ENCODE results near the gene TMEM132E. TPM values are rescaled to one million over a fixed set of nuclear protein-coding genes. Genes with fewer than 3 reads are reported as not detected.

TMEM132E gene
- total RNA-seq, 1 experiment from 2014 or later: 0.42 TPM

GRCh38 chr17:34570506-34570905, 8.9 kb upstream of the TMEM132E start:
- no peaks in the 10 kb centered on the region for H3K4me1 ChIP-seq (ENCODE audit: insufficient read depth, low read length)
- H3K9me3 Mint-ChIP-seq: peaks cover 0 to 2% of the 10 kb centered on the region in 2 experiments; a peak in 2 of 5 replicates
- no peak overlapping the region for H2BK20ac ChIP-seq (ENCODE audit: low read depth, low read length, poor library complexity, severe bottlenecking)
- H4K5ac ChIP-seq (ENCODE audit: insufficient read length, low read depth, low read length): no peak overlapping the region
- H3K23me2 ChIP-seq (ENCODE audit: insufficient read length, low read depth, low read length, poor library complexity, severe bottlenecking): no peaks in the 10 kb centered on the region
- H3K36me3 Mint-ChIP-seq (ENCODE audit: insufficient read depth in 1 of 3, low read depth in 3 of 3): no peaks in the 10 kb centered on the region
- H2BK5ac ChIP-seq (ENCODE audit: insufficient read length, low read length): no peak overlapping the region
- H3K79me2 ChIP-seq (ENCODE audit: insufficient read depth, low read length): no peaks in the 10 kb centered on the region
- no peak overlapping the region for H3K56ac ChIP-seq (ENCODE audit: insufficient read length, low read depth, low read length)
- H3K27me3 Mint-ChIP-seq (ENCODE audit: low read depth): no peaks in the 10 kb centered on the region; the same call in none of the 2 replicates
- no peak overlapping the region for H3K18ac ChIP-seq (ENCODE audit: insufficient read length, low read depth, low read length)
- no peak overlapping the region for H3K9ac ChIP-seq (ENCODE audit: extremely low read depth, insufficient read length, low read length)
- no peak for DNase-seq
- H3K27ac Mint-ChIP-seq: no peak overlapping the region
- H3K4me2 ChIP-seq (ENCODE audit: insufficient read depth, insufficient read length, low read length): no peak overlapping the region
- H3T11ph ChIP-seq (ENCODE audit: low read length): no peak overlapping the region
- H3K79me1 ChIP-seq (ENCODE audit: insufficient read depth, low read depth, low read length, poor library complexity, severe bottlenecking): no peaks in the 10 kb centered on the region
- peaks cover 7 to 18% of the 10 kb centered on the region in 2 experiments for H3K4me1 Mint-ChIP-seq
- H3K4me3 Mint-ChIP-seq: no peak overlapping the region
- no peak overlapping the region for H3K27ac ChIP-seq (ENCODE audit: insufficient read length, low read depth, low read length)
- no peak overlapping the region for H3K14ac ChIP-seq (ENCODE audit: insufficient read depth, low read length)
- H2BK12ac ChIP-seq (ENCODE audit: insufficient read length, low read depth, low read length): no peak overlapping the region
- H3K23ac ChIP-seq (ENCODE audit: insufficient read length, low read depth, low read length): no peak overlapping the region
- H3K4ac ChIP-seq (ENCODE audit: low read depth, low read length): no peak overlapping the region
- no peak overlapping the region for H4K8ac ChIP-seq (replicated peaks; ENCODE audit: insufficient read length, low read depth, low read length)
- no peak overlapping the region for H2BK15ac ChIP-seq (ENCODE audit: low read depth, low read length)
- peaks cover 3% of the 10 kb centered on the region; the same call in 1 of the 2 replicates for H3K27me3 ChIP-seq (ENCODE audit: insufficient read depth, low read length)
- no CpG with 5 or more reads among the region's 2 CpGs for WGBS (ENCODE audit: extremely low coverage, insufficient read length, low lambda C conversion rate)
- no peak overlapping the region for H2AFZ ChIP-seq (ENCODE audit: low read length)
- H2AK5ac ChIP-seq (ENCODE audit: insufficient read length, low read length): no peak overlapping the region
- H3K9me3 ChIP-seq (ENCODE audit: control insufficient read depth, low read depth, low read length): no peaks in the 10 kb centered on the region
- no peak overlapping the region for H4K91ac ChIP-seq (ENCODE audit: insufficient read length, low read depth, low read length)
- H4K20me1 ChIP-seq (ENCODE audit: control insufficient read depth, insufficient read depth, insufficient read length): no peaks in the 10 kb centered on the region
- TF ChIP-seq, protein P1, sequence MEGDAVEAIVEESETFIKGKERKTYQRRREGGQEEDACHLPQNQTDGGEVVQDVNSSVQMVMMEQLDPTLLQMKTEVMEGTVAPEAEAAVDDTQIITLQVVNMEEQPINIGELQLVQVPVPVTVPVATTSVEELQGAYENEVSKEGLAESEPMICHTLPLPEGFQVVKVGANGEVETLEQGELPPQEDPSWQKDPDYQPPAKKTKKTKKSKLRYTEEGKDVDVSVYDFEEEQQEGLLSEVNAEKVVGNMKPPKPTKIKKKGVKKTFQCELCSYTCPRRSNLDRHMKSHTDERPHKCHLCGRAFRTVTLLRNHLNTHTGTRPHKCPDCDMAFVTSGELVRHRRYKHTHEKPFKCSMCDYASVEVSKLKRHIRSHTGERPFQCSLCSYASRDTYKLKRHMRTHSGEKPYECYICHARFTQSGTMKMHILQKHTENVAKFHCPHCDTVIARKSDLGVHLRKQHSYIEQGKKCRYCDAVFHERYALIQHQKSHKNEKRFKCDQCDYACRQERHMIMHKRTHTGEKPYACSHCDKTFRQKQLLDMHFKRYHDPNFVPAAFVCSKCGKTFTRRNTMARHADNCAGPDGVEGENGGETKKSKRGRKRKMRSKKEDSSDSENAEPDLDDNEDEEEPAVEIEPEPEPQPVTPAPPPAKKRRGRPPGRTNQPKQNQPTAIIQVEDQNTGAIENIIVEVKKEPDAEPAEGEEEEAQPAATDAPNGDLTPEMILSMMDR (conservative IDR thresholded peaks at IDR 0.05): no peak
- no peak overlapping the region for H2BK120ac ChIP-seq (ENCODE audit: low read depth, low read length, poor library complexity, severe bottlenecking)
